NCI-H1436 treated with DMSO at 0.1 percent for 48 hours (cell line): ENCODE measurements around the gene FRMD6.

ENCODE experiments used
- DNase-seq: peaks from one replicate; lab custom pipeline; 2025; lab: John Stamatoyannopoulos, UW

The FRMD6 gene

DNA sequence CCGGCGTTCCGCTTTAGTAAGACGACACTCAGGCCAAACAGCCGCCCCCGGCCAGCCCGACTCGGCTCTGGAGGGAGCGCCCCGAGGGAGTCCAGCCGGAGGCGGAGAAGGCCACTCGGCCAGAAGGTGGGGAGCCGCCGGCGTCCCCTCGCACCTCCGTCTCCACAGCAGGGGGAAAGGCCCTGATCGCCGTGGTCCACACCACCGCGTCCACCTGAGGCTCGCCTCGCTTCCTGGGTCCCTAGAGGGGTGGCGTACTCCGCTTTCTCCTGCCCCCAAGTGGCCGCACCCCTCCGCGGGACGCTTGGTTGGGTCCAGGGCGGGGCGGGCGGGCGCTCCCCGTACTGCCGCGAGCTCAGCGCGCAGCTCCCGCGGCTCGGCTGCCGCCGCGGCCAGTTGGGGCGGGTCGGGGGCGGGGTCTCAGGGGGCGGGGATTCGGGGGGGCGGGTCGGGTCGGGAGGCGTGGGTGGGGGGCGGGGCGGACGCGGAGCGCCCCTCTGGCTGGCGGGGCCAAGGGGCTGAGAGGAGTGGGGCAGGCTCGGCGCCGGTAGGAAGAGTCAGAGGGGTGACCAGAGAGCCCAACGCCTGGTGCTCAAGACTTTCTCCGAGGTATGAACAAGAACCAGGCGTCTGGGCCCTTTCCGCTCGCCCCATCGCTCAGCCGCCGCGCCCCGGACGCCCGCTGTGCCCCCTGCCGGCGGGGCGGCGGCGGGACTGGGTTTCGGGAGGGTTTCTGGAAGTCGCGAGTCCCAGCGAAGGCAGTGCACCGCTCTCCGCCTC, at the start of gene FRMD6:
Gene FRMD6, plus strand, starts transcription at position 523 of the 780 bp plus-strand sequence. CDS start 37,927 bp downstream, outside the sequence.
- peak; percentile 28 for DNase-seq

DNA sequence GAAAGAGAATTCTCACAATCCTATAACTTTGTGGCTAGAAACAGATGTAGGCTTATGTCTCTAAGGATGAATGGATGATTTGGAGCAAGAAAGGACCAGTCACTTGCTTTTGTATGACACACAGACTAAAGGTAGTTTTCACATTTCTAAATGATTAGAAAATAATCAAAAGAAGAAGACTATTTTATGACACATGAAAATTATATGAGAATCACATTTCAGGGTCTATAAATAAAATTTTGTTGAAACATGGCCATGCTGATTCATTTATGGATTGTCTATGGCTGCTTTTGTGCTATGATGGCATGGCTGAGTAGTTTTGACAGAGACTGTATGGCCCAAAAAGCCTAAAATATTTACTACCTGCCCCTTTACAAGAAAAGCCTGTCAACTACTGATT, 49.4 kb upstream of the FRMD6 start:
- DNase-seq = no peak

DNA sequence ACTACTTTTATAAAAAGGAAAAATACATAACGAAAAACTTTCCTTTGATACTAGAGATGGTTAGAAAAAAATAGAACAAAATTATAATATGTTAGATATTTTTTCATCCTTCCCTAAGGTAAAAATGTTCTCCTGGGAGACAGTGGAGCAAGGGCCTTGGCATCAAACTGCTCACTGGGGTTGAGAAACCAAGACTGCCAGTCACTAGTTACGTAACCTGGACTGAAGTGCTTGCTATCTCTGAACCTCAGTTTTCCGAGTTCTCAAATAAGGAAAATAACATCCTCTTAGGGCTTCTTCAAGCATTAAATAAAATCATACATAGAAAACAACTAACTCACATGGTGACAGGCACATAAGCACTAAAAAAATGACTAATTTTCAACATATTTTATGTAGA, 48.2 kb upstream of the FRMD6 start:
- no peak for DNase-seq

DNA sequence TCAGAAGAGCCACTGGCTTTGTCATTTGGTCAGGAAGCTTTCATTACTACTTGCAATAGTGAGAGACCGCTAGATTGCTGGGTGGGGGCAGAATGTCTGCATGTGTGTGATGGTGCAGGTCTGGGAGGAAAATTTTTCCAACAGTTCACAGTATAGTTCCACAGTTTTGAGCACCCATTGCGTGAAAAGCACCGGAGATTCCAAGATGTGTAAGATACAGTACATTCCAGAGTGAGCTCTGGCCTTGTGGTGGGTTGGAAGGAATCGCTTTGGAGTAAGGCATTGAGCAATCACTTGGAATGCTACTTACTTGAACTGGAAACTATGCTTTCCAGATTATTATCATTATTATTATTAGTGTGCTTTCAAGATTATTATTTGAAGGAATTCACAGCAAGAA, 47.6 kb upstream of the FRMD6 start:
- DNase-seq = no peak

- no peak for DNase-seq
Observed at GRCh38 chr14:51605575-51605974, 46.1 kb upstream of the FRMD6 start.

GRCh38 chr14:51607711-51608110, 44.0 kb upstream of the FRMD6 start:
- no peak for DNase-seq

- no peak for DNase-seq
Observed at GRCh38 chr14:51609251-51609954, 42.3 kb upstream of the FRMD6 start.

DNA sequence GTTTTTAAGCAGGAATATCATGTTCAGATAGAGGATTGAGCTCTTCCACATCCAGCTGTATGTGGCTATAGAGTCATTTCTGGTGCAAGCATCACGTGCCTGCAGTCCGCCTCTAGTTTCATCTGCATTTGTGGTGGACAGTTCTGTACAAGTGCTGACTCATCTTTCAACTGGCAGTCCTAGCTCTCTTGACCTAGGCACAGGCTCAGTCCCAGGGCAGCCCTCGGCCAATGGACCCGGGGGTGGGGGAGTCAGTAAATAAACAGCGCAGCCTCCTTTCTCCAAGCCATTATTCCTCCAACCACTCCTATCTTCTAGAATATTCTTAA, 41.8 kb upstream of the FRMD6 start:
- no peak for DNase-seq

- no peak for DNase-seq
Observed at GRCh38 chr14:51610771-51611170, 40.9 kb upstream of the FRMD6 start.

DNA sequence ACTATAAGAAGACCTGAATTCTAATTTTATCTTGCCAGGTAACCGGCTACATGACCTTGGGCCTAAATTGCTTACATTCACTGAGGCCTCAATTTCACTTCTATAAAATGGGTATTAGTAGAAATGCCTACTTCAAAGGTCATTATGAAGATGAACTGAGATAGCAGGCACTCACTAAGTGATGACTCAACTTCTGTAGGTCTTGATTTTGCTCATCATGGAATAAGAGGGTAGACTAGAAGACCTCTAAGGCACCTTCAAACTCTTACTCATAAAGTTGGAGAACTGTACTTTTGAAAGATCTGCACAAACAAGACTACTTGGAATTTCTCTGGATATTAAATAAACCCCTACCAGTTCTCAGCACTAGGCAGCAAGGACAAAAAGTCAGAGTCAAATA, 39.3 kb upstream of the FRMD6 start:
- DNase-seq = no peak

GRCh38 chr14:51613416-51613815, 38.3 kb upstream of the FRMD6 start:
- DNase-seq = no peak

- no peak for DNase-seq
Observed at GRCh38 chr14:51614707-51615106, 37.0 kb upstream of the FRMD6 start.

GRCh38 chr14:51616256-51616655, 35.5 kb upstream of the FRMD6 start:
- DNase-seq = no peak

DNA sequence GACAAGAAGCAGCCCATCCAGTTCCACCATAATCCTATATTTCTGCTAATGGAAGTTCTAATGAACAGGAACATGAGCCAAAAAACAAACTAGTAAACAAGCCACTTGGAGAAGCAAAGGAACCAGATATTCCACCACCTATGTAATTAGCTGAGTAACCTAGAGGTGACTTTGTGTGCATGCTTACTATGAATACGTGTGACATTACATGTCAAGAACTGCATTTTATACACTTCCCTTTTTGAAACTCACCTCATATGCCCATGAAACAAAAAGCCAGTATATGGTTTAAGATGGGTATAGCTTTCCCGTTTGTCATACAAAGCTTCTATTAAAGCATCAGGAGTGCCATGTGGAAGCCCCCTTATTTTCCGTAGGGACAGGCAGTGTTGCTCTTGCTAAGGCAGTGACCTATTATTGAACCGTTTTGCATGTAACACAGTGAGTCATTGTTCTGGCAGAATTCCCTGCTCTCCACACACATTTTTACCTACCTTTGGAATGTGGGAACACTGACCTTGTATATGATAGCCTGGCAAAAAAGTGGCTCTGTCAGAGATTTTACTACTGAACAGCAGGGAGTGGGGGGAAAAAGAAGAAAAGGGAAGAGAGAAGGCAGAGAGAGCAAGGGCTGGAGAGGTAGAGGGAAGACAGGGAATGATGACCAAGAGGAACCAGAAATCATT, 34.8 kb upstream of the FRMD6 start:
- DNase-seq = no peak

- DNase-seq = no peak
Observed at GRCh38 chr14:51619561-51619960, 32.1 kb upstream of the FRMD6 start.

GRCh38 chr14:51620056-51620455, 31.7 kb upstream of the FRMD6 start:
- no peak for DNase-seq

DNA sequence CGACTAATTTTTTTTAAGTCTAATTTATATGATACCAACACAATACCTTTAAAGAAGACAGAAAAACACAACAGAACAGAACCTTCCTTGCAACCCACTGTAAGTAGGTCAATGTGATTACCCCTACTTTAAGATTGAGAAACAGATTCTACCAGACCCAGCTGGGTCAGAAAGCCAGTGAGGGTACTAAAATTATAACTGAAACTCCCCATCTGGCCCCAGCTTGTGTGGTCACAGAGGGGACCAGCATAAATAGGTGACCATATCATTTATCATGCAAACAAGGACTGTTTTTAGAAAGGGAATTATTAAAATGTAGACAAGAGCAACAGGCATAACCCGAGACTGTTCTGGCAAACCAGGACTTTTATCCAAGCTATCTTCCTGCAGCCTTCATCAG, 30.1 kb upstream of the FRMD6 start:
- DNase-seq = no peak

DNA sequence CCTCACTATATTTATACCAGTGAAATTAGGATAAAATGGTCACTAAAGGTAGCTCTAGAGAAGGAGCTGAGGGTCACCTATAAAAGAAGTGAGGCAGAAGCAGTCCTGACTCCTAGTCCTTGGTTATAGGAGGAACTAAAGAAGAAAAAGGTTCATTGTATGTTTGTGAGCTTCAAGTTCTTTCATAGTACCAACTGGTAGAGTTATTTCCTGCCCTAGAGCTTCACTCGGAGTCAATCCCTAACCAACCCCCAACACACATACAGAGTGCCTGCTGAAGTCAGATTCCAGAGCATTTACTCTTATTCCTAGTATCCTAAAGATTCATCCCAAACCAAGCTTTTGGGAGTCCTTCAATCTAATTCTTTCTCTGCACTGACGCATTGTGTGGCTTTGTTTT, 29.3 kb upstream of the FRMD6 start:
- DNase-seq = no peak

- no peak for DNase-seq
Observed at GRCh38 chr14:51624955-51625569, 26.6 kb upstream of the FRMD6 start.

DNA sequence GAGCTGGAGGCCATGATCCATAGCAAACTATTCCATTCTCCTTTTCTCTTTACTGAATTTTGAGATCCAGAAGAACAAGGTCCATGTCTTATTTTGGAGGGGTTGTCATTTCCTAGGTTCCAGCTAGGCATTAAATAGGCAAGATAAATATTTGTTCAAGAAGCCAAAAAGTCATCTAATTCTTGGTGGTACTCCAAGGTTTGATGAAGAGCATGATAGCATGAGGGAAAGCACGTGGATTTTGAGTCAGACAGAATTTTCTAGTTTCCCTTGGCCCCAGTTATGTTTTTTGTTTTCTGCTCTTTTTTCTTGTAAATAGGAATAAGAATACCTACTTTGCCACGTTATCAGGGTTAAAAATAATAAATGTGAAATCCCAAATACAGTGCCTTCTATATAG, 25.5 kb upstream of the FRMD6 start:
- DNase-seq = no peak

DNA sequence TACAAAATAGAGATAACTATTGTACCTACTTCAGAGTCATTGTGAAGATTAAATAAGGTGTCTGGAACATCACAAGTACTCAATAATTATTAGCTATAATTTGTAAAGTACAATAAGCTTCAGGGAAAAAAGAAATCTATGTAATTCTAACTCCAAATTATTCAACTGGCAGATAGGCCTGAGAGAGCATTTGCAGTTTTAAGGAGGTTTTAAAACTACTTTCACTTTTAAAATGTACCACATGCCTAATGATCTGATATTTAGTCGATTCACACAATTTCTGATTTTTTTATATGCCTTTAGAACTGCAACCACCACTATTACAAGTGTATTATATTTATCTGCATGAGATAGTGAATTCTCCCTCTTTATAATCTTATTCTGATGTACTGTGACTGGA, 24.9 kb upstream of the FRMD6 start:
- no peak for DNase-seq

DNA sequence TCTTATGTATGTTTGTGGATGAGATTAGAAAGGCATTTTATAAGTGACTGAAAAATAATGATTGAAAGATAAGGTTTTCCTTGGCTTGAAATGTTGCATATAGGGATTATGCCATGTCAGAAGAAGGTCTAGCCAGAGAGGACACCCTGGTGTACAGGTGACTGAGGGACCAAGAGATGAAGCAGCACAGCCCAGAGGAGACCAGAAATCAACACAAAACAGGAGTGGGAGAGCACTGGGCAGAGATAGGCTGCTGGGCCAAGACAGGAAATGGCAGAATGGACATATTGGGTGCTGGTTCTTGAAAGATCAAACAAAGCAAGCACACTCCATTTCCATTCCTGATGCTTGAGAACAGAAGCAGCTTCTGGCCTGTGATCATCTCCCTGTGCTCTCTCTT, 24.4 kb upstream of the FRMD6 start:
- DNase-seq = no peak

GRCh38 chr14:51628238-51628637, 23.5 kb upstream of the FRMD6 start:
- DNase-seq = no peak
